Activated CD8-positive, alpha-beta memory T cell treated with anti-CD3 and anti-CD28 coated beads, Interleukin-2, amount 10 ng/mL, durations not matched to agents 7 days and 5 days (primary cell): ENCODE data around the gene C16orf82. TPM values are rescaled to one million over a fixed set of nuclear protein-coding genes. Genes with fewer than 3 reads are reported as not detected.
A peak's percentile ranks its signal among the peaks of the same experiment; 100 is the strongest.
"Not testable (repeated sequence)": the region's sequence is repeated elsewhere in the genome, so short reads cannot be mapped to it uniquely, and the experiment has no call there.

ENCODE experiments used
- ATAC-seq: fragments of 150-1000 bp; cut with Tn5 transposase; one replicate; pipeline ENCODE4 v1.10.0; 2021; ENCODE audit warnings: moderate library complexity
- CTCF ChIA-PET: fragments of 350-600 bp; sonication (Branson Sonifier 250); formaldehyde crosslinking; loops from one replicate; lab custom pipeline; 2021; ENCODE audit warnings: antibody characterized with exemption; lab: Charles Lee
- DNase-seq: peaks from one replicate; pipeline ENCODE4 v3.0.0-alpha.2; 2020
- H3K27ac Mint-ChIP-seq: one replicate; pipeline ENCODE4 v1.8.0; 2021; ENCODE audit warnings: mild to moderate bottlenecking, mixed read lengths
- H3K27me3 Mint-ChIP-seq: one replicate; pipeline ENCODE4 v1.8.0; 2021; ENCODE audit warnings: mixed read lengths
- H3K36me3 Mint-ChIP-seq: one replicate; pipeline ENCODE4 v1.8.0; 2021; ENCODE audit warnings: mild to moderate bottlenecking, mixed read lengths
- H3K4me1 Mint-ChIP-seq: one replicate; pipeline ENCODE4 v1.8.0; 2021; ENCODE audit warnings: mixed read lengths
- H3K4me3 Mint-ChIP-seq: one replicate; pipeline ENCODE4 v1.8.0; 2021; ENCODE audit warnings: mild to moderate bottlenecking, moderate library complexity, mixed read lengths
- H3K9me3 Mint-ChIP-seq: one replicate; pipeline ENCODE4 v1.8.0; 2022; ENCODE audit warnings: low read depth, mixed read lengths
- total RNA-seq, 2 experiments: library from RNA; stranded (reverse); gene quantifications; one replicate each; pipeline ENCODE4 v1.2.3, GENCODE V29; 2021

C16orf82 gene
- total RNA-seq, 2 experiments from 2014 or later, result not detected

DNA sequence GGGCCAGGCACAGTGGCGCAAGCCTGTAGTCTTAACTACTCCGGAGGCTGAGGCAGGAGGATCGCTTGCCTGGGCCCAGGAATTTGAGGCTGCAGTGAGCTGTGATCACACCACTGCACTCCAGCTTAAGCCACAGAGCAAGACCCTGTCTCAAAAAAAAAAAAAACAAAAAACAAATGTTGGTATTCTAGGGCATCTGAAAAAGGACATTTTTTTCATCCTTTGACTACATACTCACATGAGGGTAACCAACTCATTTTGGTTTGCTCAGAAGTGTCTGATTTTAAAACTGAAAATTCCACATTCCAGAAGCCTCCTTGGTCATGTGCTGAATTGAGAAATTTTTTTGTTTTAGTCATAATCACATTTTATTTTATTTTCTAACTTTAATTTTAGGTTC is 12.7 kb upstream of the C16orf82 start:
- no peaks in the 10 kb centered on the region for H3K27me3 Mint-ChIP-seq
- no peaks in the 10 kb centered on the region for H3K4me1 Mint-ChIP-seq
- CTCF ChIA-PET, result interaction anchor here (0.7 kb wide), 1 partner anchor 1058 kb away, joined by 4 read pairs; no protein-coding TSS in a partner anchor
- H3K27ac Mint-ChIP-seq, result no peak overlapping the region
- no peak for DNase-seq
- no peak for ATAC-seq
- no peaks in the 10 kb centered on the region for H3K9me3 Mint-ChIP-seq
- no peaks in the 10 kb centered on the region for H3K36me3 Mint-ChIP-seq
- no peak overlapping the region for H3K4me3 Mint-ChIP-seq

DNA sequence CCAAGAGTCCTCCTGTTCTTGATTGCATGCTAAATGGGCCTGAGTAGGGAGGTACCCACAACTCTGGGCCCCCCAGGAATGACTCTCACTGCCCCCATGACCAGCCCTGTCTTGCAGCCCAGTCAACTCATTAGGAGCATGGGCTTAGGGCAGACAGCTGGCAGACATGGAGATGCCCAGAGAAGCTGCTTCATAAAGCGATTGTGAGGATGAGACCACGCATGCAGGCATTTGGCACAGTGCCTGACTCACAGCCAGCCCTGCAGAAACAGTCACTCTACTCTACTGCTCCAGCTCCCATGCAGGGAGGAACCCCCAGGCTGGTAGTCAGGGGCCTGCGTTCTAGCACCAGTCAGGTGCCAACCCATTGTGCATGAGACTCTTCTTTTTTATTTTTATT is 8.4 kb upstream of the C16orf82 start:
- CTCF ChIA-PET, result no interaction called here
- no peaks in the 10 kb centered on the region for H3K27me3 Mint-ChIP-seq
- ATAC-seq (no peak), DNase-seq (no peak)
- H3K9me3 Mint-ChIP-seq, result no peaks in the 10 kb centered on the region
- no peaks in the 10 kb centered on the region for H3K4me1 Mint-ChIP-seq
- H3K27ac Mint-ChIP-seq, result no peak overlapping the region
- H3K36me3 Mint-ChIP-seq, result no peaks in the 10 kb centered on the region
- H3K4me3 Mint-ChIP-seq, result no peak overlapping the region

DNA sequence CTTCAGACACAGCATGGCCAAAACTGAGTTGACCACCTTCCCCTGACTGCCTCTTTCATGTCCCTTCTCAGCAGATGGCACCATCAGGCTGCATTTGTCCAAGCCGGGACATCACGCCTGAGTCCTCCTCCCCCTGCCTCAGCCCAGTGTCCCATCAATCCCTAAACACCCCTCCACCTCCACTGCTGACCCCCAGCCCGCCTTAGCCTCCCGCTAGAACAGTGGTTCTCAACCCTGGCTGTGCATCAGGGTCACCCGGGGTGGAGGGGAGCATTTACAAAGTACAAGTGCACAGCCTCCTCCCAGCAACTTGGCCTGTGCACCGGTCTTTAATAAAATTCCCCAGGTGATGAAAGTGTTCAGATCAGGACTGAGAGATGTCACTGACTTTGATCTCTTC is 4.0 kb downstream of the C16orf82 start:
- H3K4me1 Mint-ChIP-seq, result no peaks in the 10 kb centered on the region
- ATAC-seq (no peak), DNase-seq (no peak)
- no peaks in the 10 kb centered on the region for H3K36me3 Mint-ChIP-seq
- H3K27ac Mint-ChIP-seq, result no peak overlapping the region
- CTCF ChIA-PET, result no interaction called here
- no peak overlapping the region for H3K4me3 Mint-ChIP-seq
- no peaks in the 10 kb centered on the region for H3K9me3 Mint-ChIP-seq
- H3K27me3 Mint-ChIP-seq, result peaks cover 7% of the 10 kb centered on the region

DNA sequence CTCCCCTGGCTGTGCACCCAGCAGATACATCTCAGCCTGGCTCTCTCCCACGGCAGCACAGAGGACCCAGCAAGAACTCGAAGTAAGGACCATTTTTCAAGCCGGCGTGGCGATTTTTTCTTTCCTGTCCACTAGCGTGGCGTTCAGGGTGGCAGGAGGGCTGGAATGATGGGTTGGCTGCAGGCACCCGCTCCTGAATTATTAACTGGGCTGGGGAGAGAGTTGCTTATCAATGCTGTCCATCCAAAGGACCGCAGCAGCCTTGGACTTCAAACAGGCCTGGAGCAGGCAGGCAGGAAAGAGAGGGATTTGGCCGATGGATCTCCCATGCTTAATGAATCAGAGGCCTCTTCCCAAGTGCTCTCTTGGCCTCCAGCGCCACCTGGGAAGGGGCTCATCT is 7.0 kb downstream of the C16orf82 start:
- ATAC-seq, result no peak
- no peaks in the 10 kb centered on the region for H3K36me3 Mint-ChIP-seq
- peaks cover 10% of the 10 kb centered on the region for H3K27me3 Mint-ChIP-seq

DNA sequence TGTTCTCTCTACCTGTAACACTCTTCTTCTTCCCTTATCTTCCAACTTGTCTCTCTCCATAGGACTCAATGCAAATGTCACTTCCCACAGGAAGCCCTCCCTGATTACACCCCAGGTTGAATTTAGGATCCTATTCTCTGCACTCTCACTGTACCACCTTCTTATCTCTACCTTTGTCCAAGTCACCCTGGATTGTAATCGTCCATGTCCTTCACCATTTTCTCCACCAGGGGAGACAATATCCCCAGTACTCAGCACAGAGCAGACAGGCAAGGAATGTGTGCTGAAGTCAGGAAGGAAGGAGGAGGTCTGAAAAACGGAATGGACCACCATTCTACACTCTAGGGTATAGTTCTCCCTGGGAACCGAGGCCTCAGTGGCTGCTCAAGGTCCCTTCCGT is 14.2 kb downstream of the C16orf82 start:
- no peaks in the 10 kb centered on the region for H3K4me1 Mint-ChIP-seq
- no peak overlapping the region for H3K27ac Mint-ChIP-seq
- DNase-seq, result no peak
- ATAC-seq, result no peak
- no peak overlapping the region for H3K4me3 Mint-ChIP-seq
- no peaks in the 10 kb centered on the region for H3K9me3 Mint-ChIP-seq
- H3K27me3 Mint-ChIP-seq, result peaks cover 17% of the 10 kb centered on the region
- CTCF ChIA-PET, result no interaction called here
- no peaks in the 10 kb centered on the region for H3K36me3 Mint-ChIP-seq

More for the DNA sequence above, 7.0 kb downstream of the C16orf82 start:
- CTCF ChIA-PET, result no interaction called here
- DNase-seq, result no peak
- Mint-ChIP-seq H3K9me3 (no peaks in the 10 kb centered on the region), H3K4me3 (no peak overlapping the region), H3K4me1 (no peaks in the 10 kb centered on the region), H3K27ac (no peak overlapping the region)

DNA sequence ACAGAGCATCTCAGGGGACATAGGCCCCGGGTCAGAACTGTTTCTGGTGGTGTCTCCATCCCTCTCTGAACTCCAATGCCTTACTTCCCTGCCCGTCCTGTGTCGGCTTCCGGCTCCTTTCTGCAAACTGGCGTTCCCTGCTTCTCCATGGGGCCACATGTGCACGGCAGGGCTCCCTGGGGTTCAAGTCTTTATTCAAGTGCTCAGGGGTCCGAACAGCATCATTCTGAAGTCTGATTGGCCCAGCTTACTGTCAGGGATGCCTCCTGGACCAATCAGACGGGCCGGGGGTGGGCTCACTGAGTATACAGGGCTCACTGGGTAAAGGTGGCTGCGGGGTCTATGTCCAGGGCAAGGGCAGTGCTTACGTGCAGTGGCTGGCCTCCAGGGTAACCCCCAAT is 17.1 kb downstream of the C16orf82 start:
- H3K36me3 Mint-ChIP-seq, result no peaks in the 10 kb centered on the region
- H3K9me3 Mint-ChIP-seq, result no peaks in the 10 kb centered on the region
- H3K4me1 Mint-ChIP-seq, result no peaks in the 10 kb centered on the region
- H3K27ac Mint-ChIP-seq, result no peak overlapping the region
- CTCF ChIA-PET, result no interaction called here
- ATAC-seq, result no peak
- DNase-seq, result no peak
- peaks cover 6% of the 10 kb centered on the region for H3K27me3 Mint-ChIP-seq
- no peak overlapping the region for H3K4me3 Mint-ChIP-seq

DNA sequence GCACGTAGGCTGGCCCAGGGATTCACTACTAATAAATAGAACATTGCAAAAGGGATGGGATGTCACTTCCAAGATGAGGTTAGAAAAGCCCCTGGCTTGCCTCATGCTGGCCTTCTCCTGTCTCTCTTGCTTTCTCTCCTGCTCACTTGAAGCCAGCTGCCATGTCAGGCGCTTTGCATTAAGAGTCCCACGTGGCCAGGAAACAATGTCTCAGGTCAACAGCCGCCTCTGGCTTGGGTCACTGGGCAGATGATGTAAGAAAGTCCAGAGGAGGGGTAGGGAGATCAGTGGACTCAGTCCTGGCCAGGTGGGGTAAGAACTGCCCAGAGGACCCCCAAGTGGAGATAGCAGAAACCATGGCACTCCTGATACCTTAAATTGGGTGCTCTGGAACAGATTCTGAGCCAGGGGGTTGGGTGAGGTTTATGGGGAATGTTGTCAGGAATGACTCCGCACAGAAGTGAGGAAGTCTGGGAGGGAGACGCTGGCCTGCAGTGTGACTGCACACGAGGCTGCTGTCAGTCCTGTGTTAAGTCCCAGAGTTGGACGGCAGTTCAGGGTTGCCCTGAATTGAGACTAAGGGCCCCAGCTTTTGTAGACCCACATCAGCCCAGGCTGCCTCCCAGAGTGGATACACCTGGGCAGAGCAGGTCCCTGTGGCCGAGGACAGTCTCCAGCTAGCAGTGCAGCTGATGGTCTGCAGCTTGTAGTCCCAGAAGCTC is 17.7 kb downstream of the C16orf82 start:
- DNase-seq, result no peak
- Mint-ChIP-seq H3K9me3 (no peaks in the 10 kb centered on the region), H3K4me3 (no peak overlapping the region), H3K4me1 (no peaks in the 10 kb centered on the region), H3K27me3 (peaks cover 4% of the 10 kb centered on the region), H3K27ac (no peak overlapping the region), H3K36me3 (no peaks in the 10 kb centered on the region)
- CTCF ChIA-PET, result no interaction called here
- ATAC-seq, result no peak

DNA sequence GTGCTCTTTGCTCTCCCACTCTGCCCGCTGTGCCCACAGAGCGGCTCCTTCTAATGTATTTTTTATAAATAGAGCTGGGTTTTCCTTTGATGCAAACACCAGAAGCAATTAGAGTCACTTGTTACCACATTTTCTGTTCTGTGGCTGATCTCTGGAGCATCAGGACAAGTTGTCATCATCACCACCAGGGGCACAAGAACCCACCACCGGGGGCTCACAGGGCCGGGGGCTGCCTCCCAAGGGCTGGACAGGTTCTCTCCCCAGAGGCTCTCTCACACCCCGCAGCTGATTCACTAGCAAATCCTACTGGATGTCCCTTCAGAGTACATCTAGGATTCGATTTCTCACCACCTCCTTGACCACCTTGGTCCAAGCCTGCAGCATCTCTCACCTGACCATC is 18.5 kb downstream of the C16orf82 start:
- H3K4me3 Mint-ChIP-seq, result no peak overlapping the region
- ATAC-seq (no peak), DNase-seq (no peak)
- CTCF ChIA-PET, result no interaction called here
- no peaks in the 10 kb centered on the region for H3K4me1 Mint-ChIP-seq
- H3K27ac Mint-ChIP-seq, result no peak overlapping the region
- no peaks in the 10 kb centered on the region for H3K36me3 Mint-ChIP-seq
- no peaks in the 10 kb centered on the region for H3K9me3 Mint-ChIP-seq
- H3K27me3 Mint-ChIP-seq, result peaks cover 4% of the 10 kb centered on the region

DNA sequence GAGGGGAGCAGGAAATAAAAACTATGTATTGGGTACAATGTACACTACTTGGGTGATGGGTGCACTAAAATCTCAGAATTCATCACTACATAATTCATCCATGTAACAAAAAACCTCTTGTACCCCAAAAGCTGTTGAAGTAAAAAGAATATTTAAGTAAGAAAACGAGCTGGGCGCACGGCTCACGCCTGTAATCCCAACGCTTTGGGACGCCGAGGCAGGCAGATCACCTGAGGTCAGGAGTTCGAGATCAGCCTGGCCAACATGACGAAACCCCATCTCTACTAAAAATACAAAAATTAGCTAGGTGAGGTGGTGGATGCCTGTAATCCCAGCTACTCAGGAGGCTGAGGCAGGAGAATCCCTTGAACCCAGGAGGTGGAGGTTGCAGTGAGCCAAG is 19.3 kb downstream of the C16orf82 start:
- H3K27me3 Mint-ChIP-seq, H3K27ac Mint-ChIP-seq, DNase-seq, ATAC-seq, H3K4me1 Mint-ChIP-seq, CTCF ChIA-PET, H3K36me3 Mint-ChIP-seq, H3K9me3 Mint-ChIP-seq, H3K4me3 Mint-ChIP-seq: not testable (repeated sequence)

DNA sequence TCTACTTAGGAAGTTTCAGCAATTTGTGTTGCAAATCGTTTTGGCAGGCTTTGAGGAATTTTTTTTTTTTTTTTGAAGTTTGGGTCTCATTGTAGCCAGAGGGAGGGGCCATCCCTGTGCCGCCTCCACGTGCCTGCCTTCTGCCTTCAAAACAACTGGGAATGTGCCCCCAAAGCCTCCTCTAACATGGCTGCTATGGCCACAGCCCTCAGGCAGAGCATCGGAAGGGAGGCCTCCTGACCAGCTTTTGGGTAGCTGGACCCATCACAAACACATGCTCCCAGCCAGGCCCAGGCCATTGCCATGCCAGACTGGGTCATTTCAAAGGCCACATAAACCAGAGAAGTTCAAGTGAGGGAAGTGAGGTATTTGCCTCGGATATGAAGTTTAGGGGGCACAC is 21.5 kb downstream of the C16orf82 start:
- H3K4me1 Mint-ChIP-seq, result no peaks in the 10 kb centered on the region
- H3K27ac Mint-ChIP-seq, result no peak overlapping the region
- DNase-seq (no peak), ATAC-seq (no peak)
- CTCF ChIA-PET, result no interaction called here
- H3K9me3 Mint-ChIP-seq, result no peaks in the 10 kb centered on the region
- H3K27me3 Mint-ChIP-seq, result peaks cover 26% of the 10 kb centered on the region
- no peak overlapping the region for H3K4me3 Mint-ChIP-seq
- no peaks in the 10 kb centered on the region for H3K36me3 Mint-ChIP-seq

DNA sequence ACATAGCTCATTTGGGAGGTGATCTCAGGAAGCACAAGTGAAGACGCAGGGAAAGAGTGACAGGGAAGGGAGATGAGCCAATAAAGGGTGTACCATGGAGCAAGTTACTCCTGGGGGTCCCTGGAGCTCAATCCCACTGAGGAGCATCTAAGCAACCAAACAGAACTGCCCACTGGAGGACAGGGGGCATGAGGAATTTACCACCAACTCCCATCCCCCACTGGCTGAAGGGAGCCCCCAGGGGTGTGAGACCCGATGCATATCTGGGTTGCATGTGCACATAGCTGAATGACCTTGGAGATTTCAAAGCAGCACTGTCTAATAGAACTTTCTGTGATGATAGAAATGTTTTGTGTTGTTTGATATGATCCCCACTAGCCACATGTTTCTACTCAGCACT is 29.6 kb downstream of the C16orf82 start:
- DNase-seq (peak; percentile 4), ATAC-seq (no peak)
- H3K4me3 Mint-ChIP-seq, result no peak overlapping the region
- peaks cover 2% of the 10 kb centered on the region for H3K9me3 Mint-ChIP-seq
- no peaks in the 10 kb centered on the region for H3K36me3 Mint-ChIP-seq
- CTCF ChIA-PET, result no interaction called here
- H3K4me1 Mint-ChIP-seq, result no peaks in the 10 kb centered on the region
- no peak overlapping the region for H3K27ac Mint-ChIP-seq
- H3K27me3 Mint-ChIP-seq, result peaks cover 39% of the 10 kb centered on the region

DNA sequence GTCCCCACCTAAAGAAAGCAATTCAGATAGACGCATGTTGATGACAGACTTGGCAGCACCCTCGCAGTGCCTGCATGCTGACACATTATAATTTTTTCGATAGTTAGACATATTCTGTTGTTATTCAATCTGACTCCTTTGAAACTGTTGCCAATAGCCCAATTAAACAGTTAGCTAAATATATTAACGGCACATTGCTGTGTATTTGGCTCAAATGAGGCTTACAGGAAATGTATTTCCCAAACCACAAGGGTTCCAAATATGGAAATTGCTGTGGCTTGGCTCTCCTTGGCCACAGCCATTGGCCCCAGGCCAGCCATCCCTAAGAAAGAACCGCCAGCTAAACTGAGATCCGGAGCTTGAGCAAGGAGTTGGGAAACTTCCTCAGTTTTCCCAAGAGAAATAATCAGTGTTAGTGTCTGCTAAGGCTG is 31.1 kb downstream of the C16orf82 start:
- H3K27me3 Mint-ChIP-seq, result peaks cover 25% of the 10 kb centered on the region
- peaks cover 2% of the 10 kb centered on the region for H3K9me3 Mint-ChIP-seq
- no peak for DNase-seq
- H3K4me1 Mint-ChIP-seq, result no peaks in the 10 kb centered on the region
- no peak overlapping the region for H3K27ac Mint-ChIP-seq
- H3K36me3 Mint-ChIP-seq, result no peaks in the 10 kb centered on the region
- no peak for ATAC-seq
- H3K4me3 Mint-ChIP-seq, result no peak overlapping the region
- CTCF ChIA-PET, result no interaction called here

DNA sequence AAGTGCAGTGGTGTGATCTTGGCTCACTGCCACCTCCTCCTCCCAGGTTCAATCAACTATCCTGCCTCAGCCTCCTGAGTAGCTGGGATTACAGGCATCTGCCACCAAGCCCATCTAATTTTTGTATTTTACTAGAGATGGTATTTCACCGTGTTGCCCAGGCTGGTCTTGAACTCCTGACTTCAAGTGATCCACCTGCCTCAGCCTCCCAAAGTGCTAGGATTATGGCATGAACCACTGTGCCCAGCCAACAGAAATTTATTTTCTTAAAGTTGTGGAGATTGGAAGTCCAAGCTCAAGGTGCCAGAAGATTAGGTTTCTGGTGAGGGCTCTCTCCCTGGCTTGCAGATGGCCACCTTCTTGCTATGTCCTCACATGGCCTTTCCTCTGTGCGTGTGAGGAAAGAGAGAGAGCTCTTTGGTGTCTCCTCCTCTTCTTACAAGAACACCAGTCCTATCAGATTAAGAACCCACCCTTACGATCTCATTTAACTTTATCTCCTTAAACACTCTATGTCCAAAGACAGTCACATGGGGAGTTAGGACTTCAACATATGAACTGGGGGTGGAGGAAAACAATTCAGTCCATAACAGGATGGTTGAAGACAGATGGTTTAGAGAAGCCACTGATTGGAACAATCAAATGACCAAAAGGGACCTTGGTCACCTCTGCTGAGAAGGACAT is 31.8 kb downstream of the C16orf82 start:
- CTCF ChIA-PET, result interaction anchor here (1.1 kb wide), 1 partner anchor 11 kb away, joined by 4 read pairs; no protein-coding TSS in a partner anchor

More for the DNA sequence above, 31.8 kb downstream of the C16orf82 start:
- Mint-ChIP-seq H3K36me3 (no peaks in the 10 kb centered on the region), H3K27me3 (peaks cover 19% of the 10 kb centered on the region), H3K9me3 (peaks cover 2% of the 10 kb centered on the region), H3K4me1 (no peaks in the 10 kb centered on the region), H3K4me3 (no peak overlapping the region), H3K27ac (no peak overlapping the region)
- DNase-seq, result no peak
- no peak for ATAC-seq
